ENCODE results near the gene RGL4.

RGL4 gene

GRCh38 chr22:23681026-23681809, 9.6 kb upstream of the RGL4 start:
- no peak for DNase-seq

GRCh38 chr22:23682077-23682476, 8.7 kb upstream of the RGL4 start:
- no peak for DNase-seq

GRCh38 chr22:23682827-23683355, 7.9 kb upstream of the RGL4 start:
- DNase-seq = no peak

GRCh38 chr22:23683545-23683944, 7.3 kb upstream of the RGL4 start:
- no peak for DNase-seq

- no peak for DNase-seq
Measured at GRCh38 chr22:23684026-23684425, 6.8 kb upstream of the RGL4 start.

GRCh38 chr22:23684561-23685031, 6.2 kb upstream of the RGL4 start:
- no peak for DNase-seq

GRCh38 chr22:23685205-23685784, 5.5 kb upstream of the RGL4 start:
- no peak for DNase-seq

- DNase-seq = no peak
Measured at GRCh38 chr22:23686416-23687024, 4.3 kb upstream of the RGL4 start.

- DNase-seq = no peak
Measured at GRCh38 chr22:23688121-23688520, 2.7 kb upstream of the RGL4 start.

- no peak for DNase-seq
Measured at GRCh38 chr22:23688571-23688970, 2.2 kb upstream of the RGL4 start.

- no peak for DNase-seq
Measured at GRCh38 chr22:23689414-23689813, 1.4 kb upstream of the RGL4 start.

- no peak for DNase-seq
Measured at GRCh38 chr22:23691748-23692423, 1.1 kb downstream of the RGL4 start.

GRCh38 chr22:23692598-23693291, 1.9 kb downstream of the RGL4 start:
- no peak for DNase-seq

GRCh38 chr22:23693979-23694680, 3.3 kb downstream of the RGL4 start:
- no peak for DNase-seq

GRCh38 chr22:23695141-23695540, 4.3 kb downstream of the RGL4 start:
- no peak for DNase-seq

GRCh38 chr22:23695571-23696325, 4.9 kb downstream of the RGL4 start:
- no peak for DNase-seq

- no peak for DNase-seq
Measured at GRCh38 chr22:23696326-23696851, 5.6 kb downstream of the RGL4 start.

GRCh38 chr22:23697031-23697970, 6.5 kb downstream of the RGL4 start:
- DNase-seq = no peak

GRCh38 chr22:23698094-23698493, 7.3 kb downstream of the RGL4 start:
- DNase-seq = no peak
